NB4 (cell line): ENCODE data around the gene KCNQ2.
"Not testable (repeated sequence)": the region's sequence is repeated elsewhere in the genome, so short reads cannot be mapped to it uniquely, and the experiment has no call there.

Experiments
- DNase-seq: peaks from one replicate; pipeline ENCODE4 v3.0.0; 2010; ENCODE audit warnings: low read depth
- H3K4me3 ChIP-seq: one replicate; pipeline ENCODE4 v1.5.1; 2011; ENCODE audit warnings: mild to moderate bottlenecking, low read depth, low read length, moderate library complexity
- MYC ChIP-seq: IDR thresholded peaks from 2 replicates; pipeline ENCODE4 v1.6.1; 2011; ENCODE audit warnings: low read depth, low read length
- POLR2A ChIP-seq: IDR thresholded peaks from 2 replicates; pipeline ENCODE4 v1.6.1; 2011; ENCODE audit warnings: mild to moderate bottlenecking; ENCODE audit not compliant: insufficient read length; ENCODE audit errors: extremely low read depth
- TF ChIP-seq, protein P1 (sequence below): IDR thresholded peaks from 2 replicates; pipeline ENCODE4 v1.6.1; 2011; ENCODE audit warnings: low read depth, low read length
- TF ChIP-seq, protein P2 (sequence below): IDR thresholded peaks from one replicate; pipeline ENCODE4 v1.5.1; 2012; ENCODE audit warnings: low read depth, low read length

KCNQ2 gene

DNA sequence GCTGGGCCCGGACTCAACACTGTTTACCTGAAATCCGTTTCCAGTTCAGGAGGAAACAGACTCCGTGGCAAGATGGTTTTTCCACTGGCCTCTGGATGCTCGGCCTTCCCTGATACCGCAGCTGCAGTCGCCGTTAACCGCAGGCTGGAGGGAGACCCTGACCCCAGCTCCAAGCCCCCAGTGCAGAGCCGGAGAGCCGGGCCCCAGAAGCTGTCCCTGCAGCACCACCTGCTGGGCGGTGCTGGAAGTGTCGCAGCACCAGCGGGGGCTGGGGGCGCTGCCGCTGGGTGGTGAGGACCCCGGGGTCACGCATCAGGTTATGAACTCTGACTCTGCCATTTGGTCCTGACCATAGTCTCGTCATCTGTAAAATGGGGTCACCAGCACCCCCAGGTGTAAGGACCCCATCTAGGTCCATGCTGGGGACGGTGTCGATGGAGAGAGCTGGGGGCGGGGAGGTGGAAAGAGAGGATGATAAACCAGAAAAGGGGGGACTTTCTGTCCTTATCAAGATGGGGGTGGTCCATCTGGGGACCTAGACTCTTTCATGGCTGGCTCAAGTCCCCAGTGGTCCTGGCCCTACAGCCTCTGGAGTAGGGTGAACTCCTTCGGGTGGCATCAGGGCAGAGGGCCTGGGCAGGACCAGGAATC, 90.5 kb downstream of the KCNQ2 start:
- TF ChIP-seq, protein P1, sequence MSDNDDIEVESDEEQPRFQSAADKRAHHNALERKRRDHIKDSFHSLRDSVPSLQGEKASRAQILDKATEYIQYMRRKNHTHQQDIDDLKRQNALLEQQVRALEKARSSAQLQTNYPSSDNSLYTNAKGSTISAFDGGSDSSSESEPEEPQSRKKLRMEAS = no peak
- no peak for TF ChIP-seq POLR2A
- TF ChIP-seq, protein P2, sequence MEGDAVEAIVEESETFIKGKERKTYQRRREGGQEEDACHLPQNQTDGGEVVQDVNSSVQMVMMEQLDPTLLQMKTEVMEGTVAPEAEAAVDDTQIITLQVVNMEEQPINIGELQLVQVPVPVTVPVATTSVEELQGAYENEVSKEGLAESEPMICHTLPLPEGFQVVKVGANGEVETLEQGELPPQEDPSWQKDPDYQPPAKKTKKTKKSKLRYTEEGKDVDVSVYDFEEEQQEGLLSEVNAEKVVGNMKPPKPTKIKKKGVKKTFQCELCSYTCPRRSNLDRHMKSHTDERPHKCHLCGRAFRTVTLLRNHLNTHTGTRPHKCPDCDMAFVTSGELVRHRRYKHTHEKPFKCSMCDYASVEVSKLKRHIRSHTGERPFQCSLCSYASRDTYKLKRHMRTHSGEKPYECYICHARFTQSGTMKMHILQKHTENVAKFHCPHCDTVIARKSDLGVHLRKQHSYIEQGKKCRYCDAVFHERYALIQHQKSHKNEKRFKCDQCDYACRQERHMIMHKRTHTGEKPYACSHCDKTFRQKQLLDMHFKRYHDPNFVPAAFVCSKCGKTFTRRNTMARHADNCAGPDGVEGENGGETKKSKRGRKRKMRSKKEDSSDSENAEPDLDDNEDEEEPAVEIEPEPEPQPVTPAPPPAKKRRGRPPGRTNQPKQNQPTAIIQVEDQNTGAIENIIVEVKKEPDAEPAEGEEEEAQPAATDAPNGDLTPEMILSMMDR = peak; percentile 93
- TF ChIP-seq MYC = no peak
- no peak overlapping the region for H3K4me3 ChIP-seq
- peak; percentile 25 for DNase-seq

DNA sequence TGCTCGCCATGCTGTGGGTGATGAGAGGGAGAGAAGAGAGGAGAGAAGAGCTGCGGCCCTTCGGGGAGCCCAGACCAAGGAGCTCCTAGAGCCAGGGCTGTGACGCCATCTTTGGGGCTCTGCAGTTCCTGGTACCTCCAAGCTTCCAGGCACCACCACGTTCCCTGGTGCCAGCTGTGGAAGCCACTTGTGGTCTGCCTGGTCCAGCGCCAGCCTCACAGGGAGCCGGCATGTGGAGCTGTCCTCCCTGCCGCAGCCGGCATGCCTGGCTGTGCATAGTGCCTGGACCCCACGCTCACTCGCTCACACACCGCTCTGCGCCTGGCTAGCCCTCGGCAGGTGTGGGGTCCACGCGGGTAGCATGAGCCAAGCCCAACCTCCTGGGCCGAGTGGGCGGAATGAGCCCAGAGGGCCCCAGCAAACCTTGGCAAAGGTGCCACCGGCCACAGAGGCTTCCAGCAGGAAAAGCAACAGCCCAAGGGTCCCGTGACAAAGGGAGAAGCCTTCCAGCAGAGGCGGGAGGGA, 92.0 kb downstream of the KCNQ2 start:
- no peak overlapping the region for H3K4me3 ChIP-seq
- TF ChIP-seq, protein P1 = no peak
- TF ChIP-seq, protein P2 = no peak
- TF ChIP-seq POLR2A = no peak
- no peak for TF ChIP-seq MYC
- no peak for DNase-seq

DNA sequence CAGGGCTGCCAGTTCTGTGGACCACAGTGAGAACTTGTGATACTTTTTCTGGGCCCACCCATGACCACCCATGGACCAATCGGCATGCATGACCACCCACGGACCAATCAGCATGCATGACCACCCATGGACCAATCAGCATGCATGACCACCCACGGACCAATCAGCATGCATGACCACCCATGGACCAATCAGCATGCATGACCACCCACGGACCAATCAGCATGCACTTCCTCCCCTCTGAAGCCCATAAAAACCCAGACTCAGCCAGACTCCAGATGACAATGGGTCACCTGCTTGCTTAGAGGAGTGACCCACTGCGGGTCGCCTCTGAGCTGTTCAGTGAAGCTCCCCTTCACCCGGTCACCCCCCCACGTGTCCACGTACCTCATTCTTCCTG, 92.6 kb downstream of the KCNQ2 start:
- H3K4me3 ChIP-seq, DNase-seq: not testable (repeated sequence)

DNA sequence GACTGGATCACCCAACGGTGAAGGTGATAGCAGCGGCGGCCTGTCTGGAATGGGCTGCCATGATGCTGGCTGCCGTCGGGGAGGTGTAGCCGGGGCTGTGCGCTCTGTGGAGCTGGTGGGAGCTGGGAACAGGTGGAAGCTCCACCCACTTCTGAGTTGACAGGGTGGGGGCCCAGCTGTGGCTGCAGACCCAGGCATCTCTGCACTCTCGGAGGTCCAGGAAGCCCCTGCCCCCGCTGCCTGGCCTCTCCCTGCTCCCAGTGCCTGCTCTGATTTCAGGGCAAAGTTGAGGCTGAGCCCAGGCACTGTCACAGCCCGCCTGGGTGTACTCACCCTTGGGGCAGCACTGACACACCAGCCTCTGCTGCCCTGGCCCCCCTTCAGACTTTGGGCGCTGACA, 93.2 kb downstream of the KCNQ2 start:
- no peak overlapping the region for H3K4me3 ChIP-seq
- TF ChIP-seq, protein P1 = no peak
- no peak for TF ChIP-seq POLR2A
- TF ChIP-seq, protein P2 = no peak
- no peak for TF ChIP-seq MYC
- DNase-seq = no peak

DNA sequence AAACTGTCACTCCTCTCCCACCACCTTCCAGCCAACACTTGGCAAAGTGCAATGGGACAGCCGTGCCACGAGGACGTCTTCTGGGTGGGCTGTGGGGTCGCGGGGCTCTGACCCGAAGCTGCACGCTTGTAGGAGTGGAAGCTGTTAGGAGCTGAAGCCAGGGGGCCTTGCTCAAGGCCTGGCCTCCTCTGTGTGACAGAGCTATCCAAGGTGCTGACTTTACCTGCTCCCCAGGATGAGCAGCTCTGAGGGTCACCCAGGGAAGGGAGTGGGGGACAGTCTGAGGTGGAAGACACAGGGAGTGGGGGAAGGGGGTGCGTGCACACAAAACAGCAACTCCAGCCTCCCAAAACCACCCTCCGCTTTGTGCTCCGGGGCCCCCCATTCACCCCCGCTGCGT, 93.8 kb downstream of the KCNQ2 start:
- TF ChIP-seq, protein P2 = no peak
- TF ChIP-seq, protein P1 = no peak
- TF ChIP-seq POLR2A (no peak), MYC (no peak)
- peak; percentile 37 for DNase-seq
- no peak overlapping the region for H3K4me3 ChIP-seq

DNA sequence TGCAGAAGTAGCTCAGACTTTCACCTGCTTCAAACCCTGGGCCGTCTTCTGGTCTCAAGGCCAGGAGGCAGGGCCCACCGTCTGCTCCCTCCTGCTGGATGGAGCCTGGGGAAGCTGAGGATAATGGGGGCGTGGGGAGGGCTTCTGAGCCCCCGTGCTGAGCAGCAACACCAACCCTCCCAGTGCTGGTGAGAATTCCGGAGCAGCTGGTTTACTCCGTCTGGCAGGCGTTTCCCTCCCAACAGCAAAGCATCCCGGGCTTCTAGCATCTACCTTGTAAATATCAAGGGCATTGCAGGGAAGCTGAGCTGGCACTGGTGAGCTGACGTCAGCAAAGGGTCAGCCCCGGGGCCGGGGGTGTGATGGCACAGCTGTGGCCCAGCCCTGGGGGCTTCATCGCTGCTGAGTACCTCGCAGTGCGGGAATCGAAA, 94.5 kb downstream of the KCNQ2 start:
- H3K4me3 ChIP-seq = no peak overlapping the region
- no peak for DNase-seq
- TF ChIP-seq MYC = no peak
- TF ChIP-seq POLR2A = no peak
- TF ChIP-seq, protein P1 = no peak
